A549 (cell line): ENCODE measurements around the gene ZNF680. TPM values are rescaled to one million over a fixed set of nuclear protein-coding genes. Genes with fewer than 3 reads are reported as not detected.

Source experiments
- ATAC-seq, 2 experiments: fragments of 200-7000 bp in 1 of 2; fragments of >200 bp in 1 of 2; cut with Nextera tagmentation in 1 of 2; cut with Tn5 transposase in 1 of 2; 3 replicates each; pipeline versions ENCODE4 v1.8.0 to v1.9.1; 2018 to 2020; ENCODE audit warnings: mild to moderate bottlenecking in 1 of 2, moderate library complexity in 1 of 2
- CTCF ChIA-PET: fragments of 300-600 bp; sonication (Branson Sonifier 250); formaldehyde crosslinking; extraction: SDS; loops from one replicate; lab custom pipeline; 2021; ENCODE audit warnings: antibody characterized with exemption, inconsistent platforms; lab: Yijun Ruan, JAX
- POLR2A ChIA-PET: fragments of 350-600 bp; formaldehyde crosslinking; extraction: SDS; loops from one replicate; lab custom pipeline; 2021; ENCODE audit warnings: antibody characterized with exemption, inconsistent platforms; lab: Yijun Ruan, JAX
- DNase-seq, 2 experiments: peaks; one replicate each; pipeline versions ENCODE4 v3.0.0 to v3.0.0-alpha.2; 2011 to 2016; ENCODE audit warnings: low read depth in 1 of 2, low spot score in 1 of 2
- FAIRE-seq: peaks from 2 replicates; lab custom pipeline; 2011; peaks lifted over from hg19 to GRCh38; lab: Jason Lieb, UNC
- H3K27ac ChIP-seq, 2 experiments: fragments of >200 bp; sonication (Bioruptor Twin); formaldehyde crosslinking; 3 replicates each; pipeline ENCODE4 v1.5.1; 2016 to 2017
- H3K4me1 ChIP-seq: fragments of >200 bp; sonication (Bioruptor Twin); formaldehyde crosslinking; 3 replicates; pipeline ENCODE4 v1.6.1; 2016
- H3K4me2 ChIP-seq: fragments of >200 bp; sonication (Bioruptor Twin); formaldehyde crosslinking; 3 replicates; pipeline ENCODE4 v1.6.1; 2016
- H3K4me3 ChIP-seq: fragments of >200 bp; sonication (Bioruptor Twin); formaldehyde crosslinking; 3 replicates; pipeline ENCODE4 v1.5.1; 2016
- H3K9me3 ChIP-seq: fragments of >200 bp; sonication (Bioruptor Twin); formaldehyde crosslinking; 3 replicates; pipeline ENCODE4 v1.6.1; 2016
- ATOH8 ChIP-seq: fragments of 250-450 bp; sonication (Bioruptor Pico); IDR thresholded peaks from 2 replicates; pipeline ENCODE4 v1.5.0; 2020; ENCODE audit warnings: low read depth, mild to moderate bottlenecking, moderate library complexity
- BCL3 ChIP-seq: fragments of >200 bp; sonication (Bioruptor Twin); formaldehyde crosslinking; IDR thresholded peaks from 3 replicates; pipeline ENCODE4 v1.6.1; 2016
- BHLHE40 ChIP-seq: IDR thresholded peaks from 2 replicates; pipeline ENCODE4 v1.6.1; 2012; ENCODE audit warnings: low read depth, low read length, inconsistent platforms
- CHD2 ChIP-seq: fragments of 150-350 bp; IDR thresholded peaks from 2 replicates; pipeline ENCODE4 v1.6.1; 2014; ENCODE audit warnings: low read length; ENCODE audit not compliant: partially characterized antibody
- CHD4 ChIP-seq: fragments of 200-600 bp; sonication (generic); IDR thresholded peaks from 2 replicates; pipeline ENCODE4 v1.6.1; 2016; ENCODE audit warnings: antibody characterized with exemption, mild to moderate bottlenecking, borderline replicate concordance
- E2F6 ChIP-seq: IDR thresholded peaks from 2 replicates; pipeline ENCODE4 v1.6.1; 2012; ENCODE audit warnings: low read depth, borderline replicate concordance
- EHF ChIP-seq: fragments of 250-450 bp; sonication (Bioruptor Pico); IDR thresholded peaks from 2 replicates; pipeline ENCODE4 v1.5.0; 2020; ENCODE audit warnings: mild to moderate bottlenecking
- ELK1 ChIP-seq: fragments of 150-350 bp; IDR thresholded peaks from 2 replicates; pipeline ENCODE4 v1.6.1; 2014; ENCODE audit warnings: low read depth, mild to moderate bottlenecking, low read length
- EP300 ChIP-seq, 2 experiments: fragments of >200 bp; sonication (Bioruptor Twin); formaldehyde crosslinking; IDR thresholded peaks; 2 replicates in 1 of 2; 3 replicates in 1 of 2; pipeline ENCODE4 v1.6.1; 2016 to 2017
- ESRRA ChIP-seq: fragments of 150-350 bp; IDR thresholded peaks from 2 replicates; pipeline ENCODE4 v1.6.1; 2014; ENCODE audit warnings: mild to moderate bottlenecking, low read length, borderline replicate concordance
- FOSB ChIP-seq: fragments of 250-450 bp; sonication (Bioruptor Pico); IDR thresholded peaks from 2 replicates; pipeline ENCODE4 v1.5.0; 2020; ENCODE audit warnings: mild to moderate bottlenecking, moderate library complexity
- FOXS1 ChIP-seq: fragments of 250-450 bp; sonication (Bioruptor Pico); IDR thresholded peaks from 2 replicates; pipeline ENCODE4 v1.5.0; 2020; ENCODE audit warnings: mild to moderate bottlenecking, moderate library complexity
- HOXB13 ChIP-seq: fragments of 250-450 bp; sonication (Bioruptor Pico); IDR thresholded peaks from 2 replicates; pipeline ENCODE4 v1.5.0; 2020; ENCODE audit warnings: low read depth, mild to moderate bottlenecking, moderate library complexity
- JUN ChIP-seq, 2 experiments: fragments of >200 bp; sonication (Bioruptor Twin); formaldehyde crosslinking; IDR thresholded peaks; 2 replicates in 1 of 2; 3 replicates in 1 of 2; pipeline ENCODE4 v1.6.1; 2016 to 2017
- JUNB ChIP-seq: fragments of >200 bp; sonication (Bioruptor Twin); formaldehyde crosslinking; IDR thresholded peaks from 2 replicates; pipeline ENCODE4 v1.6.1; 2016
- KDM1A ChIP-seq: fragments of 200-600 bp; sonication (generic); IDR thresholded peaks from 2 replicates; pipeline ENCODE4 v1.6.1; 2016; ENCODE audit warnings: low read depth, mild to moderate bottlenecking
- KDM5A ChIP-seq: fragments of 200-600 bp; sonication (generic); IDR thresholded peaks from 2 replicates; pipeline ENCODE4 v1.6.1; 2016; ENCODE audit warnings: antibody characterized with exemption, mild to moderate bottlenecking
- MAFK ChIP-seq: fragments of 450-650 bp; IDR thresholded peaks from 2 replicates; pipeline ENCODE4 v1.6.1; 2014; ENCODE audit not compliant: partially characterized antibody
- NFE2L2 ChIP-seq: fragments of 150-350 bp; conservative IDR thresholded peaks from 2 replicates; pipeline ENCODE4 v1.6.1; 2014; ENCODE audit warnings: low read length
- NPAS2 ChIP-seq: fragments of 250-450 bp; sonication (Bioruptor Pico); IDR thresholded peaks from 2 replicates; pipeline ENCODE4 v1.8.0; 2022; ENCODE audit warnings: mild to moderate bottlenecking, moderate library complexity, borderline replicate concordance
- PHF8 ChIP-seq: fragments of 200-600 bp; sonication (generic); IDR thresholded peaks from 2 replicates; pipeline ENCODE4 v1.6.1; 2016; ENCODE audit warnings: low read depth, mild to moderate bottlenecking, antibody characterized with exemption, moderate library complexity, borderline replicate concordance
- POLR2A ChIP-seq: IDR thresholded peaks from 2 replicates; pipeline ENCODE4 v1.6.1; 2012; ENCODE audit warnings: mild to moderate bottlenecking, low read length
- POLR2AphosphoS2 ChIP-seq: conservative IDR thresholded peaks from 2 replicates; pipeline ENCODE4 v1.6.1; 2012; ENCODE audit warnings: low read length, improper control_type of control experiment, inconsistent platforms
- RAD21 ChIP-seq, 2 experiments: fragments of >200 bp in 1 of 2; sonication (Bioruptor Twin) in 1 of 2; formaldehyde crosslinking in 1 of 2; IDR thresholded peaks in 1 of 2; conservative IDR thresholded peaks in 1 of 2; 2 replicates in 1 of 2; 3 replicates in 1 of 2; pipeline ENCODE4 v1.6.1; 2012 to 2018; ENCODE audit warnings: inconsistent platforms in 1 of 2
- RCOR1 ChIP-seq: fragments of 150-350 bp; IDR thresholded peaks from 2 replicates; pipeline ENCODE4 v1.6.1; 2014; ENCODE audit warnings: antibody characterized with exemption, low read length, low read depth
- RNF2 ChIP-seq: fragments of 200-600 bp; sonication (generic); IDR thresholded peaks from 2 replicates; pipeline ENCODE4 v1.6.1; 2016; ENCODE audit warnings: low read depth, mild to moderate bottlenecking, antibody characterized with exemption, moderate library complexity, borderline replicate concordance
- SREBF2 ChIP-seq: fragments of 450-650 bp; IDR thresholded peaks from 2 replicates; pipeline ENCODE4 v1.6.1; 2014; ENCODE audit warnings: mild to moderate bottlenecking, moderate library complexity
- TFCP2L1 ChIP-seq: fragments of 250-450 bp; sonication (Bioruptor Pico); IDR thresholded peaks from 2 replicates; pipeline ENCODE4 v1.5.0; 2021; ENCODE audit warnings: mild to moderate bottlenecking
- TP53 ChIP-seq: fragments of 250-450 bp; sonication (Bioruptor Pico); IDR thresholded peaks from 2 replicates; pipeline ENCODE4 v1.5.0; 2021; ENCODE audit warnings: mild to moderate bottlenecking, moderate library complexity
- ZC3H11A ChIP-seq: fragments of 450-650 bp; IDR thresholded peaks from 2 replicates; pipeline ENCODE4 v1.6.1; 2014; ENCODE audit warnings: antibody characterized with exemption, mild to moderate bottlenecking
- ZFP36 ChIP-seq: fragments of 450-650 bp; IDR thresholded peaks from 2 replicates; pipeline ENCODE4 v1.6.1; 2014; ENCODE audit warnings: borderline replicate concordance; ENCODE audit not compliant: partially characterized antibody
- ZNF302 ChIP-seq: fragments of 250-450 bp; sonication (Bioruptor Pico); IDR thresholded peaks from 2 replicates; pipeline ENCODE4 v1.9.0; 2021; ENCODE audit warnings: inconsistent platforms, mild to moderate bottlenecking, moderate library complexity
- ZSCAN20 ChIP-seq: fragments of 250-450 bp; sonication (Bioruptor Pico); IDR thresholded peaks from 2 replicates; pipeline ENCODE4 v1.8.0; 2022; ENCODE audit warnings: mild to moderate bottlenecking, moderate library complexity
- WGBS: methylation state at CpG from one replicate; pipeline ENCODE4 v1.1.6; 2017; ENCODE audit errors: missing lambda C conversion rate; 5-methylcytosine and 5-hydroxymethylcytosine counted together
- polyA plus RNA-seq, 4 experiments: library from polyadenylated mRNA; depleted of rRNA in 3 of 4; stranded (reverse); fragments of >200 nt; fragmentation: RNase III in 1 of 4; extraction: RNeasy Plus Mini Kit Qiagen cat#74134 plus additional on column Dnase treatment in 1 of 4; gene quantifications; 2 replicates in 3 of 4; 3 replicates in 1 of 4; pipeline ENCODE4 v1.2.3, GENCODE V29; 2011 to 2017

Gene ZNF680
- polyA plus RNA-seq, 2 of the 4 experiments (the other 2 are of a cell fraction) = 4.6 to 6.6 TPM

- POLR2A ChIA-PET = no interaction called here
- WGBS = 8% methylated on average over 2 of the region's 2 CpGs
- no peak for ATAC-seq
- DNase-seq = no peak
- Histone ChIP-seq H3K27ac (no peak overlapping the region), H3K4me3 (no peak overlapping the region), H3K4me2 (no peak overlapping the region), H3K4me1 (no peaks in the 10 kb centered on the region), H3K9me3 (peaks cover 10% of the 10 kb centered on the region)
- CTCF ChIA-PET = interaction anchor here (1.0 kb wide), 1 partner anchor 19 kb away, joined by 3 read pairs; no protein-coding TSS in a partner anchor
- TF ChIP-seq MAFK (no peak), KDM1A (no peak), PHF8 (no peak), KDM5A (no peak), POLR2AphosphoS2 (no peak), FOSB (CRISPR knock-in tag) (no peak), POLR2A (no peak)
- FAIRE-seq = no peak
These were observed 36.5 kb upstream of the ZNF680 start for GRCh38 chr7:64599359-64599758.

- ChIA-PET POLR2A (no interaction called here), CTCF (no interaction called here)
- Histone ChIP-seq H3K27ac (no peak overlapping the region), H3K4me3 (no peak overlapping the region), H3K4me1 (no peaks in the 10 kb centered on the region), H3K4me2 (no peak overlapping the region), H3K9me3 (peaks cover 2% of the 10 kb centered on the region; the same call in 1 of the 3 replicates)
- WGBS = 0% methylated on average over 4 of the region's 5 CpGs
- no peak for DNase-seq
- FAIRE-seq = no peak
- TF ChIP-seq NFE2L2 (no peak), TFCP2L1 (no peak), NPAS2 (no peak), ATOH8 (CRISPR knock-in tag) (no peak), BHLHE40 (no peak), CHD2 (no peak), CHD4 (no peak), ZSCAN20 (CRISPR knock-in tag) (no peak), BCL3 (no peak), FOSB (CRISPR knock-in tag) (no peak), FOXS1 (CRISPR knock-in tag) (no peak), EHF (CRISPR knock-in tag) (no peak), HOXB13 (CRISPR knock-in tag) (no peak), ZNF302 (no peak), SREBF2 (no peak)
- ATAC-seq = no peak
These were observed 28.1 kb upstream of the ZNF680 start for GRCh38 chr7:64590971-64591370.

- Histone ChIP-seq H3K9me3 (peaks cover 4% of the 10 kb centered on the region; the same call in 2 of the 3 replicates), H3K4me3 (no peak overlapping the region), H3K4me2 (no peak overlapping the region), H3K4me1 (no peaks in the 10 kb centered on the region), H3K27ac (no peak overlapping the region)
- ChIA-PET CTCF (no interaction called here), POLR2A (no interaction called here)
- FAIRE-seq (no peak), ATAC-seq (no peak), DNase-seq (no peak)
- WGBS = 69% methylated on average over 25 of the region's 38 CpGs
- TF ChIP-seq ESRRA (no peak), POLR2AphosphoS2 (no peak), FOXS1 (CRISPR knock-in tag) (no peak), JUN (IDR thresholded peaks at IDR 0.05) (no peak), ELK1 (no peak), RNF2 (no peak), JUNB (no peak), ZFP36 (no peak), CHD4 (no peak), RAD21 (conservative IDR thresholded peaks at IDR 0.05 in 1 of 2, IDR thresholded peaks at IDR 0.05 in 1 of 2) (no peak), ZC3H11A (no peak), EP300 (IDR thresholded peaks at IDR 0.05) (no peak), TP53 (no peak), ZNF302 (no peak), RCOR1 (no peak), NFE2L2 (no peak), E2F6 (no peak)
These were observed 19.3 kb upstream of the ZNF680 start for GRCh38 chr7:64581926-64582894.
